ENCODE data around the gene AIFM2. TPM values are rescaled to one million over a fixed set of nuclear protein-coding genes. Genes with fewer than 3 reads are reported as not detected.
"Not testable (repeated sequence)": the region's sequence is repeated elsewhere in the genome, so short reads cannot be mapped to it uniquely, and the experiment has no call there.

Gene AIFM2
- total RNA-seq = 1 to 10 TPM; 4.6 to 5.2 TPM

GRCh38 chr10:70132098-70133029 lies at the start of gene AIFM2:
Gene AIFM2 (minus strand): TSS chr10:70132825. CDS start chr10:70124084, 8,741 bp downstream.
- H3K27ac Mint-ChIP-seq = peak within 1 kb of the TSS; percentile 79
- no peaks in the 10 kb centered on the region for H3K27me3 Mint-ChIP-seq
- H3K36me3 Mint-ChIP-seq (ENCODE audit: low read depth) = peaks cover 6% of the 10 kb centered on the region
- H3K9me3 Mint-ChIP-seq (ENCODE audit: low read depth) = no peaks in the 10 kb centered on the region
- peak; percentile 61 for DNase-seq
- H3K4me3 Mint-ChIP-seq = peak within 1 kb of the TSS; percentile 77
- ChIA-PET CTCF (no interaction called here), POLR2A (interaction anchor here (0.6 kb wide), 1 partner anchor 12 kb away, joined by 3 read pairs; no protein-coding TSS in a partner anchor)
- peak; percentile 81 for ATAC-seq
- peaks cover 13% of the 10 kb centered on the region for H3K4me1 Mint-ChIP-seq
- intact Hi-C loops (cut with DNase I, micrococcal nuclease) = loop anchor here in 1 of 2 experiments (1.0 kb wide), 1 partner anchor 38 kb away; the partner anchor contains the start of gene SAR1A

- H3K27ac Mint-ChIP-seq; ATAC-seq; POLR2A ChIA-PET; H3K36me3 Mint-ChIP-seq (ENCODE audit: low read depth); H3K4me1 Mint-ChIP-seq; H3K9me3 Mint-ChIP-seq (ENCODE audit: low read depth); CTCF ChIA-PET; DNase-seq; H3K4me3 Mint-ChIP-seq; H3K27me3 Mint-ChIP-seq; intact Hi-C loops (cut with DNase I, micrococcal nuclease): not testable (repeated sequence)
These were observed 46.6 kb upstream of the AIFM2 start for GRCh38 chr10:70179209-70179608.

GRCh38 chr10:70178139-70178725 lies 45.6 kb upstream of the AIFM2 start:
- Mint-ChIP-seq H3K27me3 (peaks cover 3% of the 10 kb centered on the region), H3K27ac (no peak overlapping the region), H3K4me3 (no peak overlapping the region), H3K36me3 (ENCODE audit: low read depth) (no peaks in the 10 kb centered on the region), H3K4me1 (peaks cover 12% of the 10 kb centered on the region), H3K9me3 (ENCODE audit: low read depth) (no peaks in the 10 kb centered on the region)
- DNase-seq = no peak
- CTCF ChIA-PET = interaction anchor here (0.7 to 1.4 kb wide), 6 partner anchors 21 to 785 kb away, joined by 3 to 5 read pairs (median 4); partner anchors contain the start of gene TYSND1
- POLR2A ChIA-PET = no interaction called here
- intact Hi-C loops (cut with DNase I, micrococcal nuclease) = no loop called here
- ATAC-seq = no peak

- H3K4me1 Mint-ChIP-seq = peaks cover 25% of the 10 kb centered on the region
- intact Hi-C loops (cut with DNase I, micrococcal nuclease) = no loop called here
- no peak overlapping the region for H3K4me3 Mint-ChIP-seq
- no peaks in the 10 kb centered on the region for H3K9me3 Mint-ChIP-seq (ENCODE audit: low read depth)
- ATAC-seq (no peak), DNase-seq (no peak)
- CTCF ChIA-PET = interaction anchor here (0.8 to 1.4 kb wide), 2 partner anchors 30 to 188 kb away, joined by 3 read pairs; partner anchors contain the start of gene TYSND1
- no peaks in the 10 kb centered on the region for H3K27me3 Mint-ChIP-seq
- POLR2A ChIA-PET = no interaction called here
- H3K36me3 Mint-ChIP-seq (ENCODE audit: low read depth) = no peaks in the 10 kb centered on the region
- H3K27ac Mint-ChIP-seq = no peak overlapping the region
These were observed 43.8 kb upstream of the AIFM2 start for GRCh38 chr10:70176441-70176840.

- ChIA-PET POLR2A (interaction anchor here (1.4 kb wide), 1 partner anchor 29 kb away, joined by 11 read pairs; the partner anchor contains the start of gene TYSND1), CTCF (interaction anchor here (0.7 to 1.4 kb wide), 5 partner anchors 18 to 228 kb away, joined by 3 to 9 read pairs (median 3); partner anchors contain the start of genes EIF4EBP2 and TYSND1)
- H3K4me3 Mint-ChIP-seq = no peak overlapping the region
- ATAC-seq (no peak), DNase-seq (no peak)
- no peaks in the 10 kb centered on the region for H3K36me3 Mint-ChIP-seq (ENCODE audit: low read depth)
- intact Hi-C loops (cut with DNase I, micrococcal nuclease) = no loop called here
- no peaks in the 10 kb centered on the region for H3K9me3 Mint-ChIP-seq (ENCODE audit: low read depth)
- no peak overlapping the region for H3K27ac Mint-ChIP-seq
- H3K27me3 Mint-ChIP-seq = no peaks in the 10 kb centered on the region
- peaks cover 29% of the 10 kb centered on the region for H3K4me1 Mint-ChIP-seq
These were observed 42.9 kb upstream of the AIFM2 start for GRCh38 chr10:70175516-70175915.

GRCh38 chr10:70174058-70174741 lies 41.6 kb upstream of the AIFM2 start:
- peaks cover 29% of the 10 kb centered on the region for H3K4me1 Mint-ChIP-seq
- peaks cover 5% of the 10 kb centered on the region for H3K36me3 Mint-ChIP-seq (ENCODE audit: low read depth)
- H3K9me3 Mint-ChIP-seq (ENCODE audit: low read depth) = no peaks in the 10 kb centered on the region
- intact Hi-C loops (cut with DNase I, micrococcal nuclease) = loop anchor here in 1 of 2 experiments (5.0 kb wide), 4 partner anchors 403 to 1678 kb away; partner anchors contain the start of genes PSAP and VPS26A
- ATAC-seq (peak; percentile 14), DNase-seq (peak; percentile 47)
- no peak overlapping the region for H3K4me3 Mint-ChIP-seq
- POLR2A ChIA-PET = interaction anchor here (1.4 kb wide), 1 partner anchor 28 kb away, joined by 11 read pairs; the partner anchor contains the start of gene TYSND1
- CTCF ChIA-PET = interaction anchor here (1.1 to 1.3 kb wide), 3 partner anchors 19 to 206 kb away, joined by 3 to 9 read pairs (median 6); partner anchors contain the start of gene TYSND1
- H3K27me3 Mint-ChIP-seq = no peaks in the 10 kb centered on the region
- peak overlapping the region; percentile 61 for H3K27ac Mint-ChIP-seq

- H3K36me3 Mint-ChIP-seq (ENCODE audit: low read depth) = peaks cover 34% of the 10 kb centered on the region
- intact Hi-C loops (cut with DNase I, micrococcal nuclease) = loop anchor here (1.0 to 5.0 kb wide), 11 partner anchors 8 to 1682 kb away; partner anchors contain the start of genes EIF4EBP2 (in 2 of the 2), PPA1 (in 2 of the 2), TYSND1 (in 2 of the 2) and AIFM2 (in 1 of the 2)
- ATAC-seq = peak; percentile 5
- ChIA-PET CTCF (interaction anchor here (0.5 to 3.3 kb wide), 6 partner anchors 20 to 185 kb away, joined by 3 to 25 read pairs (median 4); partner anchors contain the start of gene TYSND1), POLR2A (interaction anchor here (0.6 to 1.8 kb wide), 4 partner anchors 24 to 320 kb away, joined by 3 to 32 read pairs (median 5); partner anchors contain the start of gene TYSND1)
- peak overlapping the region; percentile 84 for H3K27ac Mint-ChIP-seq
- no peak for DNase-seq
- H3K9me3 Mint-ChIP-seq (ENCODE audit: low read depth) = no peaks in the 10 kb centered on the region
- H3K27me3 Mint-ChIP-seq = no peaks in the 10 kb centered on the region
- H3K4me1 Mint-ChIP-seq = peaks cover 64% of the 10 kb centered on the region
- H3K4me3 Mint-ChIP-seq = peak overlapping the region; percentile 94
These were observed 37.2 kb upstream of the AIFM2 start for GRCh38 chr10:70169649-70170364.

- Mint-ChIP-seq H3K27me3 (no peaks in the 10 kb centered on the region), H3K36me3 (ENCODE audit: low read depth) (peaks cover 40% of the 10 kb centered on the region), H3K4me1 (peaks cover 65% of the 10 kb centered on the region), H3K27ac (peak overlapping the region; percentile 84), H3K9me3 (ENCODE audit: low read depth) (no peaks in the 10 kb centered on the region), H3K4me3 (peak overlapping the region; percentile 94)
- intact Hi-C loops (cut with DNase I, micrococcal nuclease) = no loop called here
- CTCF ChIA-PET = interaction anchor here (0.6 to 3.3 kb wide), 4 partner anchors 11 to 186 kb away, joined by 3 to 25 read pairs (median 4); partner anchors contain the start of gene TYSND1
- DNase-seq = no peak
- ATAC-seq = no peak
- POLR2A ChIA-PET = interaction anchor here (0.6 to 1.0 kb wide), 3 partner anchors 23 to 104 kb away, joined by 3 to 5 read pairs (median 5); partner anchors contain the start of gene TYSND1
These were observed 36.4 kb upstream of the AIFM2 start for GRCh38 chr10:70169011-70169410.

- intact Hi-C loops (cut with DNase I, micrococcal nuclease) = no loop called here
- no peaks in the 10 kb centered on the region for H3K27me3 Mint-ChIP-seq
- POLR2A ChIA-PET = interaction anchor here (0.7 to 1.3 kb wide), 2 partner anchors 21 to 30 kb away, joined by 4 read pairs; partner anchors contain the start of gene TYSND1
- peaks cover 46% of the 10 kb centered on the region for H3K36me3 Mint-ChIP-seq (ENCODE audit: low read depth)
- peak overlapping the region; percentile 51 for H3K27ac Mint-ChIP-seq
- peaks cover 71% of the 10 kb centered on the region for H3K4me1 Mint-ChIP-seq
- peak; percentile 45 for DNase-seq
- H3K9me3 Mint-ChIP-seq (ENCODE audit: low read depth) = no peaks in the 10 kb centered on the region
- CTCF ChIA-PET = interaction anchor here (0.6 to 3.3 kb wide), 6 partner anchors 18 to 231 kb away, joined by 3 to 25 read pairs (median 3); partner anchors contain the start of gene TYSND1
- no peak for ATAC-seq
- H3K4me3 Mint-ChIP-seq = peak overlapping the region; percentile 41
These were observed 34.6 kb upstream of the AIFM2 start for GRCh38 chr10:70167246-70167645.

GRCh38 chr10:70166394-70166793 lies 33.8 kb upstream of the AIFM2 start:
- peaks cover 72% of the 10 kb centered on the region for H3K4me1 Mint-ChIP-seq
- ChIA-PET CTCF (interaction anchor here (3.3 kb wide), 1 partner anchor 20 kb away, joined by 25 read pairs; the partner anchor contains the start of gene TYSND1), POLR2A (interaction anchor here (0.6 to 1.3 kb wide), 2 partner anchors 20 to 1583 kb away, joined by 3 to 4 read pairs; partner anchors contain the start of gene TYSND1)
- H3K36me3 Mint-ChIP-seq (ENCODE audit: low read depth) = peaks cover 54% of the 10 kb centered on the region
- H3K27ac Mint-ChIP-seq = peak overlapping the region; percentile 78
- H3K4me3 Mint-ChIP-seq = no peak overlapping the region
- no peaks in the 10 kb centered on the region for H3K9me3 Mint-ChIP-seq (ENCODE audit: low read depth)
- H3K27me3 Mint-ChIP-seq = no peaks in the 10 kb centered on the region
- intact Hi-C loops (cut with DNase I, micrococcal nuclease) = no loop called here
- ATAC-seq (no peak), DNase-seq (no peak)
